ENCODE measurements around the gene NIM1K.
"Not testable (repeated sequence)": the region's sequence is repeated elsewhere in the genome, so short reads cannot be mapped to it uniquely, and the experiment has no call there.

Gene NIM1K

DNA sequence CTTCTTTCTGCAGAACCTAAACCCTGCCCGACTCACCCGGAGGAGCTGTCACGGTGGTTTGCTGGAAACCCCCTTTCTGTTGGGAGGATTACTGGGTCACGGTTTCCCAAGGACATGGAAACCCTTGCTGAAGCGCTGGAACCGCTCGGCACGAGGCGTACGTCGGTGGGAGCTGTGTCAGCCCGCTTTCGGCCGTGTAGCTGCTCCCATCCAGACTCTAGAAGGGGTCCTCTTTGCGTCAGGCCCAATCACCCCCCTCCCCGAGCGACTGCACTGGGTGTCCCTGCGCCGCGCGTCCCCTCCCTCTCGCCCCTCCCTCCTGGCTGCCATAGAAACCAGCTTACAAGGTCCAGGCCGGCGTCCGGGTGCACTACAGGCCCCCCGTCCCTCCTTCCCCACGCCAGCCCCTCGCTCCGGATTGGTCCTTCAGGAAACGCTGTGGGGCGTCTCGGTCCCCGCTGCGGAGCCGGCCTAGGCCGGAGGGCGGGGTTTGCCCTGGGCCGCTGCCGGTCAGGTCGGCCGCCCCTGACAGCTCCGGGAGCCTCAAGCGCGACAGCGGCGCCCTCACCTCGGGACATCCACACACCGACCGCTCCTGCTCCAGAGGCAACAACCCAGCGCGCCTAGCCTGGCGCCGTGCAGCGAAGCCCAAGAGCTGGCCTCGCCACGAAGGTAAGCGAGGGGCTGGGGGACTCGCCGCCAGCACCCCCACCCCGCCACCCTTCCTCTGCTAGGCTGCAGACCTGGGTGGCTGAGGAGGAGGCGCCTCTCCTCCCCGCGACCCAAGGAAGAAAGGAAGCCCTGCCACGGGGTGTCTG is at the start of gene NIM1K:
Gene NIM1K (plus strand): TSS at position 486 of the 818 bp plus-strand sequence. CDS start 53,551 bp downstream, outside the sequence.
- DNase-seq (ENCODE audit: low read depth): peak; percentile 5

GRCh38 chr5:43145071-43145470 is 47.0 kb upstream of the NIM1K start:
- DNase-seq (ENCODE audit: low read depth): no peak

- no peak for DNase-seq (ENCODE audit: low read depth)
Measured at GRCh38 chr5:43146958-43147357, 45.1 kb upstream of the NIM1K start.

- no peak for DNase-seq (ENCODE audit: low read depth)
Measured at GRCh38 chr5:43148417-43148816, 43.6 kb upstream of the NIM1K start.

DNA sequence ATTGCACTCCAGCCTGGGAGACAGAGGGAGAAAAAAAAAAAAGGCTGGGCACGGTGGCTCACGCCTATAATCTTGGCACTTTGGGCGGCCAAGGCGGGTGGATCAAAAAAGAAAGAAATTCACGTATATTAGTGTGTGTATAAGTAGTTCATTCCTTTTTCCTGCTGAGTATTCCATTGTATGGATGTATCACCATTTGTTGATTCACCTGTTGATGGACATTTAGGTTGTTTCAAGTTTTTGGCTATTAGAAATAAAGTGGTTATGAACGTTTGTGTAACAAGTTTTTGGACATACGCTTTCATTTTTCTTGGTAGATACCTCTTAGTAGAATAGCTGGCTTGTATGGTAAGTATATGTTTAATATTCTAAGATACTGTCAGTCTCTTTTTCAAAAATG is 42.8 kb upstream of the NIM1K start:
- no peak for DNase-seq (ENCODE audit: low read depth)

- no peak for DNase-seq (ENCODE audit: low read depth)
Measured at GRCh38 chr5:43150075-43150474, 42.0 kb upstream of the NIM1K start.

- no peak for DNase-seq (ENCODE audit: low read depth)
Measured at GRCh38 chr5:43150748-43151147, 41.3 kb upstream of the NIM1K start.

- DNase-seq (ENCODE audit: low read depth): no peak
Measured at GRCh38 chr5:43152946-43153345, 39.1 kb upstream of the NIM1K start.

DNA sequence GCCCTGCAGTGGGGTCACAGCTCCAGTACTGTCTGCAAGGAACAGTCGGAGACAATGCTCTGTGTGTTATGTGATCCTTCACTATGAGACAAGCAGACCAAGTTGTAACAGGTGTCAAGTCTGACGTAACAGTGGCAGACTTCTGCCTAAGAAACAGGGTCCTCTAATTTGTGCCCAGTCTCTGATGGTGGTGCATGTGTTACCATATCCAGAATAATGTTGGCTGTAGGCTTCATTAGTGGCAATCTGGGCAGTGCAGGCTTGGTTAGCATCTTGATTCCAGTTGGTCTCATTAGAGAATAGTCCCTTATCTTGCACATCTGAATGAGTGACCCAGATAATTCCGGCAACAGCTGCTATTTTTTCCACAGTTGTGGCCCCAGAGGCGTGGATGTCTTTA is 37.6 kb upstream of the NIM1K start:
- no peak for DNase-seq (ENCODE audit: low read depth)

DNA sequence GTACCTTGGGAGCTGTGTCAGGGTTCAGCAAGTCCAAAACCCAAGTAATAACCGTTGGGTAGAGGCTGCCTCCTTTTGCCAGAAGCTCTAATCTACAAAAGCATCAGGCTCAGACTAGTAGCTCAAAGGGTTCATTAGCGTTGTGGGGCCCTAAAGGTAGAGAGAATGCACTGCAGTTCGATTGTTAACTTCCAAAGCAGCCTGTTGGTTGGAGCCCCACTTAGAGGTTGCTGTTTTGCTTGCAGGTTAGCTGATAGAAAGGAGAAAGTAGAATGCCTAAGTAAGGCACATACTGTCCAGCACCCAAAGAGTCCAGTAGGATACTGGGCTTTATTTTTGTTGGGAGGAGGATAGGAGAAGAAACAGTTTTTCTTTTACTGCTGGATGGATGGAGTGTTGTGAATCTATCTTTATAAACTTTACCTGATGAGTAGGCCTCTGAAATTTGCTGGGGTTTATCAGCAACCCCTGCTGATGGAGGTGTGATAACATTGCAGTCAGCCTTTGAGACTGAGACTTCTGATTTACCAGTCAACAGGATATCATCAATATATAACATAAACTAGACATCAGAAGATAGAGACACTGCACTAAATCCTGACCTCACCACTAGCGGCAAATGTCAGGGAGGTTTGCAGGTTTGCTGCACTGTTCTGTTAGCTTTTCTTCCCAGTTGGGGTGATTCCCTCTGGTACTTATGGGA is 36.5 kb upstream of the NIM1K start:
- no peak for DNase-seq (ENCODE audit: low read depth)

DNA sequence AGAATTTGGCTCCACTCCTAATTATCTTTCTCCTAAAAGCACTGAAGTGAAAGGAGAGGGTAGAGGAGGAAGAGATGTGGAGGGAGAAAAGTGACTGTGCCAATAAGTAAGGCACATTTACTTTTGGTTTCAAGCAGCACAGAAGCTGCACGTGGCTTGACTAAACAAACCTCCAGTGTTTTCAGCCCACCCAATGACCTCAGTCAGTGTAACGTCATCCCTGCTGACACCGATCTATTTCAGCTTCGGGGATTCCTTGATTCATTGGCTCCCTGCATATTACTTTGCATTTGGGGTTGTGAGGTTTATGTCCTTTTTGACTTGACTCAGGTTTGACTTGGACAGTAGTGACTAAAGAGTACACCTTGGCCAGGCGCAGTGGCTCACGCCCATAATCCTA is 35.6 kb upstream of the NIM1K start:
- no peak for DNase-seq (ENCODE audit: low read depth)

GRCh38 chr5:43157068-43157467 is 35.0 kb upstream of the NIM1K start:
- DNase-seq (ENCODE audit: low read depth): no peak

- DNase-seq (ENCODE audit: low read depth): no peak
Measured at GRCh38 chr5:43161244-43161643, 30.8 kb upstream of the NIM1K start.

DNA sequence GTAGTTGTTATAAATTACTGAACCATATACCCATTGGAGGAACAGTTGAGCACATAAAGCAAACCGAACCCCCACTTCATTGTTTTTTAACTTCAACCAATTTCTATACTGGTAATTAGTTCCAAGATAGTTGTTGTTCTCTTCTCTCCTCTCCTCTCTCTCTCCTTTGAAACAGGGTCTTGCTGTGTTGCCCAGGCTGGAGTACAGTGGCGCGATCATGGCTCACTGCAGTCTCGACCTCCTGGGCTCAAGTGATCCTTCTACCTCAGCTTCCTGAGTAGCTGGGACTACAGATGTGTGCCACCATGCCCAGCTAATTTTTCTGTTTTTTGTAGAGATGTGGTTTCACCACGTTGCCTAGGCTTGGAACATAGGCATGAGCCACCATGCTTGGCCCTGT is 27.2 kb upstream of the NIM1K start:
- DNase-seq (ENCODE audit: low read depth): not testable (repeated sequence)

DNA sequence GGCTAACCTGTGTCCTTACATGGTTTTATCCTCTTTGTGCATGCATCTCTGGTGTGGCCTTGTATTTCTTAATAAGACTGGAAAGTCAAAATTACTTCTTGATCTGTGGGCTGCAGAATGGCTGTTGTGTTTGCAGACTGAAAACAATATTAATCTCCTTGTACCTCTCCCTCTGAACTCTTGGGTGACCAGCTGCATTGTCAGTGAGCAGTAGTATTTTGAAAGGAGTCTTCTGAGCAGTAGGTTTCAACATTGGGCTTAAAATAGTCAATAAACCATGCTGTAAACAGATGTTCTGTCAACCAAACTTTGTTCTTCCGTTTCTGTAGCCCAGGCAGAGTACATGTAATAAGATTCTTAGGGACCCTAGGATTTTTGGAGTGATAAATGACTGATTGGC is 26.7 kb upstream of the NIM1K start:
- no peak for DNase-seq (ENCODE audit: low read depth)

DNA sequence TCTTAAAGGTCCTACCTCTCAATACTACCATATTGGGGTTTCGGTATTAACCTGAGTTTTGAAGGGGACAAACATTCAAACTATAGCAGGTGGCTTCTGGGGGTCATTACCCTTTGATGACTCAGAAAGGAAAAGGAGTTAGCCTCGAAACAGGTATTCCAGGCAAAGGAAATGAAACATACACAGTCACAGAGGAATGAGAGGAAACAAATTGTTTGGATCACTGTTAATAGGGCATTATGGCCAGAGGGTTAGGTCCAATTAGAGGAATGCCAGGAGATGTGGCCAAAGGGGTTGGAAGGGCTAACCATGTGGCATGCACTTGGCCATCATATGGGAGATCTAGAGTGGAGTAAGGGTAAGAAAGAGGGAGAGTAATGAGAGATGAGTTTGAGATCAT is 23.9 kb upstream of the NIM1K start:
- DNase-seq (ENCODE audit: low read depth): no peak

DNA sequence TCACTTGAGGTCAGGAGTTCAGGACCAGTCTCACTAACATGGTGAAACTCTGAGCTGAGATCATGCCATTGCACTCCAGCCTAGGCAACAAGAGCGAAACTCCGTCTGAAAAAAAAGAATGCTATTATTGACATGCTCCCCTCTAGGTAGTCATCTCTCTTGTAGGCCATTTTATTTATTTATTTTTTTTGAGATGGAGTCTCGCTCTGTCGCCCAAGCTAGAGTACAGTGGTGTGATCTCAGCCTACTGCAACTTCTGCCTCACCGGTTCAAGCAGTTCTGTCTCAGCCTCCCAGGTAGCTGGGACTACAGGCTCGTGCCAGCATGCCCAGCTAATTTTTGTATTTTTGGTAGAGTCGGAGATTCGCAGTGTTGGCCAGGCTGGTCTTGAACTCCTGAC is 20.6 kb upstream of the NIM1K start:
- DNase-seq (ENCODE audit: low read depth): no peak

- DNase-seq (ENCODE audit: low read depth): no peak
Measured at GRCh38 chr5:43171926-43172325, 20.1 kb upstream of the NIM1K start.

DNA sequence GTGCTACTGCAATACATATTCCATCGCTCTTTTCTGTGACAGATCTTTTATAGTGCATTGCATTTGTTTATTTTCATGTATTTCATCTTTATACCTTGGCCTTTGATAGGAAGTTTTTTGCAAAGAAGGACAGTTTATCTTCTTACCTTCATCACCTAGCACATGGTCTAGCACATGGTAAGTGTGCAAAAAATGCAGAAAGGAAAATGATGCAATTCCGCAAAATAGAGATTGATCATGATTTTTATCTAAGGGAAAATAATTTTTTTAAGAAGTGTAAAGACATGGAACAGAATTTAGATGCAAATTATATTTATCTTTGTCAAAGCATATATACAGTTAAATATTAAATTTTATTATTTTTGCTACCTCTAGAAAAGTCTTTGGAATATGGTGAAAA is 19.2 kb upstream of the NIM1K start:
- DNase-seq (ENCODE audit: low read depth): no peak

DNA sequence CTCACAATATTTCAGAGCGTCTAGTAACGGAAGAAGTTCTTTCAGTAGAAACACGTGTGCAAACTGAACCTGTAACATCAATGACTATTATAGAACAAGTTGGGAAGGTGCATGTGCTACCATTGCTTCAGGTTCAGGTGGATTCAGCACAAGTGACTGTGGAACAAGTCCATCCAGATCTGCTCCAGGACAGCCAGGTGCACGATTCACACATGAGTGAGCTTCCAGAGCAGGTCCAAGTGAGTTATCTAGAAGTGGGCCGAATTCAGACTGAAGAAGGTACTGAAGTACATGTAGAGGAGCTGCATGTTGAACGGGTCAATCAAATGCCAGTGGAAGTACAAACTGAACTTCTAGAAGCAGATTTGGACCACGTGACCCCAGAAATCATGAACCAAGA is 17.4 kb upstream of the NIM1K start:
- DNase-seq (ENCODE audit: low read depth): no peak

GRCh38 chr5:43179836-43180235 is 12.2 kb upstream of the NIM1K start:
- no peak for DNase-seq (ENCODE audit: low read depth)

- no peak for DNase-seq (ENCODE audit: low read depth)
Measured at GRCh38 chr5:43182421-43182820, 9.6 kb upstream of the NIM1K start.

- DNase-seq (ENCODE audit: low read depth): not testable (repeated sequence)
Measured at GRCh38 chr5:43183101-43183500, 8.9 kb upstream of the NIM1K start.

Measured in T-helper 22 cell (primary cell).